ENCODE data around the gene RREB1.

Gene RREB1

GRCh38 chr6:7173843-7174503, 66.2 kb downstream of the RREB1 start:
- no peak for DNase-seq (ENCODE audit: low read depth in 1 of 2, low spot score in 1 of 2)
- H3K27ac ChIP-seq (replicated peaks), result no peak overlapping the region
- TF ChIP-seq REST (IDR thresholded peaks at IDR 0.05; ENCODE audit: insufficient replicate concordance, low read depth) (no peak), CTCF (IDR thresholded peaks at IDR 0.05; ENCODE audit: insufficient read depth, low read length) (no peak), POLR2AphosphoS5 (IDR thresholded peaks at IDR 0.05; ENCODE audit: low read depth) (no peak), SPI1 (IDR thresholded peaks at IDR 0.05; ENCODE audit: borderline replicate concordance, low read depth) (no peak), GABPA (IDR thresholded peaks at IDR 0.05; ENCODE audit: low read depth) (no peak)
- H3K4me3 ChIP-seq (replicated peaks; ENCODE audit: insufficient read depth, low read length), result no peak overlapping the region
- H3K27me3 ChIP-seq (ENCODE audit: insufficient read depth, poor library complexity, severe bottlenecking), result no peaks in the 10 kb centered on the region

- DNase-seq (ENCODE audit: low read depth in 1 of 2, low spot score in 1 of 2), result no peak
- TF ChIP-seq GABPA (IDR thresholded peaks at IDR 0.05; ENCODE audit: low read depth), result no peak
- TF ChIP-seq POLR2AphosphoS5 (IDR thresholded peaks at IDR 0.05; ENCODE audit: low read depth), result no peak
- TF ChIP-seq SPI1 (IDR thresholded peaks at IDR 0.05; ENCODE audit: borderline replicate concordance, low read depth), result no peak
- no peak for TF ChIP-seq REST (IDR thresholded peaks at IDR 0.05; ENCODE audit: insufficient replicate concordance, low read depth)
- no peak for TF ChIP-seq CTCF (IDR thresholded peaks at IDR 0.05; ENCODE audit: insufficient read depth, low read length)
- Histone ChIP-seq H3K27me3 (ENCODE audit: insufficient read depth, poor library complexity, severe bottlenecking) (no peaks in the 10 kb centered on the region), H3K4me3 (replicated peaks; ENCODE audit: insufficient read depth, low read length) (no peak overlapping the region), H3K27ac (replicated peaks) (no peak overlapping the region)
Observed at GRCh38 chr6:7175462-7175861, 67.7 kb downstream of the RREB1 start.

GRCh38 chr6:7176208-7176607, 68.4 kb downstream of the RREB1 start:
- no peak for DNase-seq (ENCODE audit: low read depth in 1 of 2, low spot score in 1 of 2)
- H3K4me3 ChIP-seq (replicated peaks; ENCODE audit: insufficient read depth, low read length), result no peak overlapping the region
- H3K27ac ChIP-seq (replicated peaks), result no peak overlapping the region
- TF ChIP-seq SPI1 (IDR thresholded peaks at IDR 0.05; ENCODE audit: borderline replicate concordance, low read depth), result no peak
- no peak for TF ChIP-seq GABPA (IDR thresholded peaks at IDR 0.05; ENCODE audit: low read depth)
- no peak for TF ChIP-seq REST (IDR thresholded peaks at IDR 0.05; ENCODE audit: insufficient replicate concordance, low read depth)
- no peak for TF ChIP-seq POLR2AphosphoS5 (IDR thresholded peaks at IDR 0.05; ENCODE audit: low read depth)
- TF ChIP-seq CTCF (IDR thresholded peaks at IDR 0.05; ENCODE audit: insufficient read depth, low read length), result no peak
- H3K27me3 ChIP-seq (ENCODE audit: insufficient read depth, poor library complexity, severe bottlenecking), result no peaks in the 10 kb centered on the region
